GM21447 (cell line): Measurements from ENCODE around the gene CYTIP.

Experiments
- ATAC-seq: cut with Tn5 transposase; IDR thresholded peaks from one replicate; pipeline ENCODE4 v1.9.1; 2021; ENCODE audit not compliant: unreplicated experiment

The CYTIP gene

DNA sequence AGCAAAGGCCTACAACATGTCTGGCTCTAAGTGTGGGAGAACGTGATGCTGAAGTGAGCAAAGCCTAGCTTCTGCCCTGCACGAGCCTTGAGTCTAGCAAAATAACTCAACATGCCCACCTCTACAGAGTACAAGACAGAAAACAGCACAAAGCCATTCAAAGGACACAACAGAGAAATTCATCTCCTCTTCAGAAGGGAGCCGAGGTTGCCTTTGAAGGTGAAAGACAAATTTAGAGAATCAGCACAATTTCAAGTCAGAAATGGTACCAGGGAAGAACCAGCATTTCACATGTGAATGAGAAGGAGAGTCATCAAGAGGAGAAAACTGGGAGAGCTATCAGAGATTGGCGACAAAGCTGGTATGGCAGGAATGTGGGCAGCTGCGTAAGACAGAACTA is 21.7 kb upstream of the CYTIP start:
- ATAC-seq: no peak

DNA sequence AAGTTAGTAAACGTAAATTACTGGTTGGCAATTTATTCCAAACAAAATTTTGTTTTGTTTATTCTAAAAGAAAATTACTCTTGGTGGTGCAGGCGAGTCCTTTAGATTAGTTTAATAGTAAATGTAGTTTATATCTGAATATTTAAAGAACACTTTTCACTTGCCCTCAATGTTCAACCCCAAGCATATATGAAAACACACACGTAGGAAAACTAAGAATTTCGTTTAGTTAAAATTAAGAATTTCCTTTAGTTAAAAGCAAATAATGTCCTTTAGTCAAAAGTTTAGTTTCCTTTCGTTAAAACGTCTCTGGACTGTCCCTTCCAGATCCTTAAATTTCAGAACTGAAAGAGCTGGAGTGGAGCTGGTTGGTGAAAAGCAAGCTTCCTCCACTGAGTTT is 19.1 kb upstream of the CYTIP start:
- no peak for ATAC-seq

DNA sequence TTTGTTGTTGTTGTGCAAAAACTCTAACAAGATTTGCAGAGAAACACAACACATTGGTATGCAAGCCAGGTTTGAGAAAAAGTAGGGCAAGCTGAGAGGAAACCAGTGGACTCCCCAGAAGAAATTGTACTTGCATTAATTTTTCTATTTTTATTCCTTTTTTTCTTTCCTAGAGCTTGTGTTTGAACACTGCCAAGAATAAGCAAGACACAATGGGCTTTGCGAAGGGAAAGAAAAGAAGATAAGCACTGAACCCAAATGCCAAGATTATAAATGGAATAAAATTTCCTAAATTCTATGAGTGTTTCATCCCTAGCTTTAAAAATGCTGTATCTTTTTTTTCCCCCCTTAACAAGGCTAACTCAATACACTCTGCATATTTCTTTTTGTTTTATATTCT is 17.0 kb upstream of the CYTIP start:
- ATAC-seq: no peak

DNA sequence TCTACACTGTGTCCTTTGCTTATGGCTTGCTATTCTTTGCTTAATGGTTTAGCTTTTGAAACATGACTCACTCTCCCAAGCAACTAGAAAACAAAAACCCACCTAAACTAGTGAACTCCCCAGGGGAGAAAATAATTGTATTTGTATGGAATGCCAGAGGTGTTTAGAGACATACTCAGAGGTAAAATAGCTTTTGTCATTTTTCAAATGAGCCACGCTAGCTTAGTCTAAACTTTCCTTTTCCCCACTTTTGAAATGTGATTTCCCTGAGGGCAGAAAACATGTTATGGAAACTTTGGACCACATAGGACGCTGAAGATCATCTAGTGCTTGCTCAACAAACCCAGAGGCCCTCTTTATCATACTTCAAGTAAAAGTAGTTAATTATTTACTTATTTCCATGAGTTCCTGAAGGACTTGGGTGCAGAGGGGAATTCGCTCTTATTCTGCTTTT is 16.5 kb upstream of the CYTIP start:
- ATAC-seq: no peak

DNA sequence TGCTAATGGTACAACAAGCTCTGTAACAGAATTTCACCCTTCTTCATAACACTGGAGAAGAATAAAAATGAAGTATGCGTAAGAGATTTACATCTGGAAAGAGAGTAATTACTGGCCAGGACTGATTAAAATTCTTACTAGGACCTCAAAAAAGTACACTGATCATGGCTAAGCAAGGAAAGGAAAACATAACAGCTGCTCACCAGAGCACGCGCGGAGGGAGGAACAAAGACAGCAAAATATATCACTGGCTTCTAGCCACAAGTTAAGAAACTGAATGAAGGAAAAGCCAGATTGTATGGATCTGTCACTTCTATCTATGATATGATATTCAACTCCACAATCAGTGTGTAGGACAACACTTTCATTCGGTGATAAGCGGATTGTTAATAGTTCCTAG is 15.6 kb upstream of the CYTIP start:
- ATAC-seq: no peak

DNA sequence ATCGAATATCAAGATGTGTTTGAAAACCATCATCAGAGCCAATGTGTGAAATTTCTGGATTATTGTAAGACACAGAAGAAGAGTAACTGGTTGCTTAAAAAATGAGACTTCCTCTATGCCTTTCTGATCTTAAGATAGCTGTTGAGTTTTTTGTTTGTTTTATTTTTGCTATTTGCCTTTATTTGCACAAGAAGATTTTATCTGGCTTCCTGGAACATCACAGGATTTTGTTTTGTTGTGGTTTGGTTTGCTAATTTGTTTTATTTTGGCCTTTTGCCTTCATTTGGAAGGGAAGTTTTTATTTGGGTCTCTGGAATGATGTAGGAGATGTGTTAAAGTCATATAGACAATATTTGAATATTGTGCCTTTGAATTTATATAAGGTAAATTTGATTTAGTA is 3.9 kb upstream of the CYTIP start:
- no peak for ATAC-seq

DNA sequence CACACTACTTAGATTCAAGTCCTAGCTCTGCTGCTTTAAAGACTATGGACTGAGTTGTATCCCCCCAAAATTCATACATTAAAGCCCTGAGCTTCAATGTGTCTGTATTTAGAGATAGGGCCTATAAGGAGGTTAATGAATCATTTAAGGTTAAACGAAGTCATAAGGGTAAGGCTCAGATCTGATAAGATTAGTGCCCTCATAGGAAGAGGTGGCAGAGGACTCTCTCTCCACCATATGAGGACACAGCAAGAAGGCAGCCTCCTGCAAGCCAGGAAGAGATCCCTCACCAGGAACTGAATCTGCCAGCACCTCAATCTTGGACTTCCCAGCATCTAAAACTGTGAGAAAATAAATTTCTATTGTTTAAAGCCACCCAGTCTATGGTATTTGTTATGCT is 3.1 kb upstream of the CYTIP start:
- no peak for ATAC-seq

DNA sequence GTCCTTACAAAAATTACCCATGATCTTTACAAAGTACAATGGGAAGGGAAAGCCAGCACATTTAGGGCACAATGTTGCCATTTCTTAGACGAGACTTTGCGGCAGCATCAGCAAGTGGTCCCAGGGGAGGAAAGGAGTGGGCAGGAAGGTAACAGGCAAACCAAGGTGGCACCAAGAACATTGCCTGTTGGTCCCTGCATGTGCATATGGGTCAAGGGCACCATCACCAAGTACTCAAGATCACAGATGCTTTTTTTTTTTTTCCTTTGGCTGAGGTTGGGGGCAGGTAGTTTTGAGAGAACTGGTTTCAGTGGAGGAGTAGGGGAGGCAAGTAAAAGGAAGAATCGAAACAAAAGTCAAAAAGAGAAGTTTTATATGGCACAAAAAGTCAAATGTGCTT is 752 bp upstream of the CYTIP start:
- ATAC-seq: peak; percentile 31

DNA sequence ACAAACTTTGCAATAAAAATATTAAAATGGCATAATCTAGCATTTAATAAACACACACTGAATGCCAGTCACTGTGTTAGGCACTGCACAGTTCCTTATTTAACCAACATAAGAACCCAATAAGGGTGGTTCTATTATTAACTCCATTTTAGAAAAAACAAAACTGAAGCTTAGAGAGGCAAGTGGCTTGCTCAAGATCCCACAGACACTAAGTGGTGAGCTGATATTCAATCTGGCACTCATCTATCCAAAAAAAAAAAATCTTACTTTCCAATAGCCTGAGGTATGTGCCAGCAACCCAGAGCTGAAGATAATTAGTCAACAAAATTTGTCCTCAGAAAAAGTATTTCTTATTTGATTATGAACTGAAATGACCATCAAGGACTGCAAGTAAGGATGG is 799 bp downstream of the CYTIP start:
- no peak for ATAC-seq

DNA sequence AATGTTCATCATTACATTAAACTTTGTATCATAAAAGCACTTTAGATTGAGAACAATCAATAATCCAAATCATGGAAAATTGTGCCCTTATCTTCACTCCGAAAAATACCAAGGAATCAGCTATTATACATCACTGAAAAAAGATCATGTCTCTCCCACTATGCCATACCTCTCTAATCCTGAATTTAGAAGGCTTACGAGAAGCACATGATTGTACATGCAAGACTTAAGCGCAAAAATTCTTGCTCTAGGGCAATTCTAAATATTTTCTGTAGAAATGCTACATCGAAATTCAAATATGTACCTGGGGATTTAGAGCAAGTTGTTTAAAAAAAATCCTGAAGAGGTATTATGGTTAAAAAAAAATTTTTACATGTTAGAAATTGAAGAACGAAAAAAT is 1.3 kb downstream of the CYTIP start:
- ATAC-seq: no peak

DNA sequence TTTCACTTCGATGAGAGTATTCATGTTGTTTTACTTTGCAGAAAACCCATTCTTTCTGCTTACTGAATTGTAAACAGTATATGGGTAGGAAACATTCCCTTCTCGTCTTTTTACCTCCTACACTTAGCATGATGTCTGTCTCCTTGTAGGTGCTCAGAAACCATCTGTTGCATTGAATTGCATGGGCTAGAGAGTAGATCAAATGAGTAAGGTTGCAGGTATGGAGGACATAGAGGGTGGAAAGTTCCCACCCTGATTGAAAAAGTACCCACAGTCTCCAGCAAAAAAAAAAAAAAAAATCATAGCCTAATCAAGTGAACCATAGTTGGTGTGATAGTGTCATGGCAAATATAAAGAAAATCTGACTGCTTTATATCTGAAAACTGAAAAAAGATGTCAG is 1.7 kb downstream of the CYTIP start:
- no peak for ATAC-seq

DNA sequence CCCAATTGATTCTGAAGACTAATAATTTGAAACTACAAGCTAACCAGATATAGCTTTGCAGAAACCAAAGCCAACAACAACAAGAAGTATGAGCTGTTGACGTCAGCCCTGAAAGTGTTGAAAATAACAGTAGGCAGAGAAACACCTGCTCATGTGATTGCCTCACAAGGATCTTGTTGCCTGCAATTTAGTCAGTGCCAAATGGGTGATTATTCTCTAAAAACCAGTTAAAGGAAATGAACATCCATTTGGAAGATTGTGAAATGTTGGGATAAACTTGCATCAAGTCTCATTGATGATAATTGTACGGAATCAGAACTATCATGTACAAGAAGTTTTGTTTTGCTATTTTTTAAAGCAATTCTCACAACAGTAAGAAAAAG is 2.8 kb downstream of the CYTIP start:
- ATAC-seq: peak; percentile 37

DNA sequence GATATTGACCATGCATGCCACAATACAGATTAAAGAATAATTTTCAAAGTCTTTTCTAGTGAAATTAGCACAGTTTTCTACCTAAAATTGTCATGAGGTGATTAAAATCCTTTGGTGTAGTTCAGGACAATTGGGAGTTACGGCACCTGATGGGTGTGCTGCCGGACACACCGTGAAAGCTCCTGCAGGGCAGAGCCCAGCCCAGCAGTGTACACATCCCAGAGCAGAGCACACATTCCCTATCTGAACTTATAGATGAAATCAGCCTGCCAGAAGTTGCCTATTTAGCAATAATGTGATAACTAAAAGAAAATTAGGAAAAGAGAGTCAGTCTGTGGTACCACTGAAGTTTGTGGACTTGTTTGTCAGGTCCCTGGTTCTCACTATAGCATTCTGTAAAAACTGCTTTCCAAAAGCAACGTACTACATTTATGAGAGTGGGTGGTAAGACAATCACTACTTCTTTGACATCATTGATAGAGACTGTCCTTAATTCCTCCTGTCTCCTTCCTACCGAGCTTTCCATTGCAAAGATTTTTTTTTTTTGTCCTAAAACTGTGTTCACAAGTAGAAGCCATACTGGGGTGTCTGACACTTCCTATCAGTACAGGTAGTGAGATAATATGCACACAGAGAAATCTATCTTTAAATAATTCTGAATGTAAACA is 3.4 kb downstream of the CYTIP start:
- no peak for ATAC-seq

DNA sequence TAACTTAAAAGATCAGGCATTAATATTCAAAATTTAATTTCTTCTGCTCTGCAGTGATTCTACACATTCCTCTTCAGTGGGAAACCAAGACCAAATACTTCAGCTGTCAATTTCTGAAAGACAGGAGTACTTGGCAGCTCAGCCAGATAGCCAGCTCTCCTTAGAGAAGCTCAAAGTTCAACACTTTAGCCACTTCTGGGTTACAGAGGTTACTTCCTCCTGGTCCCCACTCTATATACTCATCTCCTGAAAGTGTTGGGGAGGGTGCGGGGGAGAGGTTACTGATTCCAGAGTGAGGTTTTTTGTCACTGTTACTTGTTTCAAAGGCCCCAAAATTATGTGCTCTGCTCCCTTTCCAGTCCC is 4.1 kb downstream of the CYTIP start:
- ATAC-seq: peak; percentile 37

DNA sequence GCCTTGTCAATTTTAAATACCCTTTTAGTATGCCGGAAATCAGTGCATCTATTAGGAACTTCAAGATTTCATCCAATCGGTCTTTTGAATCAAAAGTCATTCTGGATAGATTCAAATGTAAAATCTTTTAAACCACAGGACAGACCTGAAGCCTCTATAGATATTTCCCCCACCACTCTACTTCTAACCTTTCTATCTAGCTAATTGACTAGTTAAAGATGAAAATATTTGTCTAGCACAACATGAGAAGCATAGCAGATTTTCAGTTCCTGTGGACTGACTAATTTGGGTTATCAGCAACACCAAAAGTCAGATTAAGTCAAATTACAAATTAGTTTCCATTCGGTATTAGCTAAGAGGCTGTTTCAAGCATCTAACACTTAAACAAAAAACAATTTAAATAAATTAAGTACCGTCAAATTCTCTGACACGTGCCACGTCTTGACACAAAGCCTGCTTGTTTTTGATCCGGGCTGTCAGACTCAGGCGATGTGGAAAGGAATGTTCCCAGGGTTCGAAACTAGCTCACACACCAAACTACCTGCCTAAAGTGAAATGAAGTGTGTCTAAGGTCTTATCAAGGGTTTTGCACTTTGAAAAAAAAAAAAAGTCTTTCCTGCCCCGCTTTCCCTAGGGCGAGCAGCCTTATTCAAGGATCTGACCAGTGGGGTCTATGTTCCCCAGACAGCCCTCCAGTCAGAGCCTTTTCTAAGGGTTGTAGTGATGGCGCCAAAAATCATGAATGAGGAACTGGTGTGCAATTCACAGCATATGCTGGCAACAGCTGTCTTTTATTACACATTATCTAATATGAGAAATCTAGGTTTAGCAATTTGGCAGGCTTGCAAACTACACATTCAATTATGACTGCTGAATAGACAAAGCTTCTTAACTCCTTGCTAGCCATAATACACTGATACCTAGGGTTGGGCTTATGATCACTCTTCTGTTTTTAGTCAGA is 4.7 kb downstream of the CYTIP start:
- ATAC-seq: peak; percentile 12

DNA sequence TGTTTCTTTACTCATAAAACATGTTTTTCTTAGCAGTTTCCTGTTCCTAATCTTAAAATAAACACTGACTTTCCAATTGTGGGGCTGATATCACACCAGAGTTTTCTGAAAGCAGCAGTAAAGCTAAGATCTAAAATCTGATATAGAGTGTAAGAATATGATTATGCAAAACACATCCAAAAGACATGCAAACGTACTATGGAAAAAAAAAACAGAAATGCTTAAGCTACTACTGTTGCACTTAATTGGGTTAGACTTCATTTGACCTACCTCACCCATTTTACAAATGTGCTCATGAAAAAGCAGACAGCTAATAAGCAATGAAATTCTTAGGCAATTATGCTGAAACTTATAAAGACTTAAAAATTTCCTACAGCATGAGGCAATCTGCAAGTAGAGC is 10.5 kb downstream of the CYTIP start:
- no peak for ATAC-seq

DNA sequence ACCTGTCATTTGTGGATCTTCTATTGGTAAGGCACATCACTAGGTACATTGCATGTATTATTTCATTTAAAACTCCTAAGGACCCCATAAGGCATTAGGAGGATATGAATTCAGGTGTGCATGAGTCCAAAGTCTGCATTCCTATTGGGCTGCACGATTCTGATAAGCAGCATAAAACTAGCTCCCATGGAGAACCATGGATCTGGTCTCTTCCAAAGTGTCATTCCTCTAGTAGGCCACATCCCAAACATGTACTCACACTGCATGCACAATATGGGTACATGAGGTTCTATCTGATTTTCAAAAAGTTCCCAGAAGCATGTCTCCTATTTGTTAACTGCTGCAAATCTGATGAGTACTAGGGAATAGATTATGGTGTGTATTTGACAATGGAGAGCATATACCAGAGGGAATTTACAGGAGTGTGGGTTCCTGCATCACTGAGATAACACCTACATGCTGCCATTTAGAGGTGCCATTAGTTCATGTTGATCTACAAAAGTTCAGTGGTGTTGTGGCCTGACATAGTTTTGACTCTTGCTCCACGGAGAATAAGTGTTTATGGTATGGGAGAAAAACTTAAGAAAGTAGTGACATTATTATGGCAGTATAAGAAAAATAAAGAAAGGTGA is 11.3 kb downstream of the CYTIP start:
- ATAC-seq: no peak

DNA sequence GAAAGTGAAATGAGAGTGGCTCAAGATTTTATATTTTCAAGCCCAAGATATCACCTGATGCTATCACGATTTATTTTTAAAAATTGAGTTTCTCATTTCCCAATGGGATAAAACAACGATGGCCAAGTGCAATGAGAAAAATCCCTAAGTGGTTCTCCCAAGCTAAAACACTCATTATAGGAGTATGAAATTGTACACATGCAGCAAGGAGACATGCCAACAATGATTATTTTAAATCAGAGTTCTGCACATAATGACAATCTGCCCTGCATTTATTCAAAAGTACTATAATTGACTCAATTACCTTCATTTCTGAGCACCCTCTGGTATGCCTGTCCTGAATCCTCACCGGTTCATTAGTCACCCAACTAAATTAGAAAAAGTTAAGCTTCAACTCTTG is 12.7 kb downstream of the CYTIP start:
- no peak for ATAC-seq

DNA sequence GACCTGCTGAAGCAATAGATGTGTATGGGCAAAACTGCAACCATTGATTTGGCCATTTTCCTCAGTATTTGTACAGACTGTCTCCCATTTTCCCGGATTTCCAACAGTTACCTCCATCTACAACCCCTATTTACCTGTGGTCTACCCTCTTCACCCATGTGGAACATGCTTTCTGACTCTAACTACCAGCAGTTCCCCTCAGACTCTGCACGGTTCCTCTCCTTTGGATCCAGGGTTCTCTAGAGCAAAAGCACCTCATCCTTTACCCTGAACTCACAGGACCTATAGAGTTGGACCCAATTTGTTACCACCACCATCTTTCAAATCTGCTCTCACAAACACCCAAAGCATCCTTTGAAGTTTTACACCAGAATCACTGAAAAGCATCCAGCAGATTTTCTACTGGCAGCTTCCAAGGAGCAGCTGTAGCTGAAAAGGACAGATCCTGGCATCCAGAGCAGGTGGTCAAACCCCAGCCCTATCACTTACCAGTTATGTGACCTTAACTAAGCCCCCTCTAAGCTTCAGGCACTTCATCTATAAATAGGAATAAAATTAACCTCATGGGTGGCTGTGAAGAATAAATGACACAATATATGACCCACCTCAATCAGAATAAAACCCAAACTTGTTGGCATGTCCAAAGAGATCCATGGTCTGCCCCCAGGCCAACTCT is 15.3 kb downstream of the CYTIP start:
- ATAC-seq: no peak

DNA sequence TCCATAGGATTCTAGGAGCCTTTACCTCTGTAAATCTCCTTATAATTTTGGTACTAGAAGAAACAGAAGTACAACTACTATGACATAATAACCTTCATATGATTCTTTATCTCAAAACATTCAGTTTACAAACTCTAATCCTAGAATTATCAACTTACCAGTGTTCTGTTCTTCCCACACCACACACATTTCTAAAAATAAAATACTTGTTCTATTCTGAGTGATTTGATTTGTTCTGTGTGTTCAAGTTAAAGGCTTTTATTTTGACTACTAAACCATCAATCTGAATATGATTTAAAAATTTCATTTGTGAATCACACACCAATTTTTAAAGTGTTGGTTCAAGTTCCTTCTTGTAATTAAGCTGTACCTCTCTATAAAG is 16.0 kb downstream of the CYTIP start:
- no peak for ATAC-seq
